ENCODE data around the gene HEPHL1. TPM values are rescaled to one million over a fixed set of nuclear protein-coding genes. Genes with fewer than 3 reads are reported as not detected.

HEPHL1 gene
- polyA plus RNA-seq, 1 experiment: not detected

DNA sequence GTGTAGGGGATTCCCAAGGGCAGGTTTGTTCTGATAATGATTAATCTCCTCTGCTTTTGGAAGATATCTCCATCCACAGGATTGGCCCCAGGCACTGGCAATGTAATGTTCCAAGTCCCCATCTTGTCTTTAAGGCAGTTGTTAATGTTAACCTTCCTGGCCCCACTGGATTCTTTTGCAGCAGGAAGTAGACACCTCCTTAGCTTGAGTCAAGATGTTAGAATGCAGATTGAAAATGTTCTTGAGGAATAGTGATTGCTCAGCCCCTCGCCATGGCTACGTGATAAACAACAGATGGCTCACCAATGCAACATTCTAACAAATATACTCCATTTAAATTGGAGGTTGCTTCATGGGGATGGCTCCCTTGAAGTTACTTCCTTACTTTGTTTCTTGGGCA lies 7.3 kb downstream of the HEPHL1 start:
- ChIA-PET POLR2A (no interaction called here), CTCF (interaction anchor here (0.6 to 0.9 kb wide), 2 partner anchors 19 to 378 kb away, joined by 3 read pairs; no protein-coding TSS in a partner anchor)
- no peaks in the 10 kb centered on the region for H3K36me3 ChIP-seq (ENCODE audit: control insufficient read depth, insufficient read depth, low read length)
- H3K27me3 ChIP-seq (ENCODE audit: control insufficient read depth, insufficient read depth, low read length): no peaks in the 10 kb centered on the region
- H3K4me3 ChIP-seq (ENCODE audit: low read depth, low read length): no peak overlapping the region
- TF ChIP-seq, protein P1, sequence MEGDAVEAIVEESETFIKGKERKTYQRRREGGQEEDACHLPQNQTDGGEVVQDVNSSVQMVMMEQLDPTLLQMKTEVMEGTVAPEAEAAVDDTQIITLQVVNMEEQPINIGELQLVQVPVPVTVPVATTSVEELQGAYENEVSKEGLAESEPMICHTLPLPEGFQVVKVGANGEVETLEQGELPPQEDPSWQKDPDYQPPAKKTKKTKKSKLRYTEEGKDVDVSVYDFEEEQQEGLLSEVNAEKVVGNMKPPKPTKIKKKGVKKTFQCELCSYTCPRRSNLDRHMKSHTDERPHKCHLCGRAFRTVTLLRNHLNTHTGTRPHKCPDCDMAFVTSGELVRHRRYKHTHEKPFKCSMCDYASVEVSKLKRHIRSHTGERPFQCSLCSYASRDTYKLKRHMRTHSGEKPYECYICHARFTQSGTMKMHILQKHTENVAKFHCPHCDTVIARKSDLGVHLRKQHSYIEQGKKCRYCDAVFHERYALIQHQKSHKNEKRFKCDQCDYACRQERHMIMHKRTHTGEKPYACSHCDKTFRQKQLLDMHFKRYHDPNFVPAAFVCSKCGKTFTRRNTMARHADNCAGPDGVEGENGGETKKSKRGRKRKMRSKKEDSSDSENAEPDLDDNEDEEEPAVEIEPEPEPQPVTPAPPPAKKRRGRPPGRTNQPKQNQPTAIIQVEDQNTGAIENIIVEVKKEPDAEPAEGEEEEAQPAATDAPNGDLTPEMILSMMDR (IDR thresholded peaks at IDR 0.05; ENCODE audit: insufficient read depth, low read depth, low read length): no peak
- peak; percentile 28 for DNase-seq (ENCODE audit: low read depth)

- Histone ChIP-seq H3K36me3 (ENCODE audit: control insufficient read depth, insufficient read depth, low read length) (no peaks in the 10 kb centered on the region), H3K27me3 (ENCODE audit: control insufficient read depth, insufficient read depth, low read length) (no peaks in the 10 kb centered on the region), H3K4me3 (ENCODE audit: low read depth, low read length) (no peak overlapping the region)
- TF ChIP-seq, protein P1 (IDR thresholded peaks at IDR 0.05; ENCODE audit: insufficient read depth, low read depth, low read length): no peak
- no peak for DNase-seq (ENCODE audit: low read depth)
- CTCF ChIA-PET: no interaction called here
- POLR2A ChIA-PET: no interaction called here
Observed at GRCh38 chr11:94030059-94030458, 8.9 kb downstream of the HEPHL1 start.

DNA sequence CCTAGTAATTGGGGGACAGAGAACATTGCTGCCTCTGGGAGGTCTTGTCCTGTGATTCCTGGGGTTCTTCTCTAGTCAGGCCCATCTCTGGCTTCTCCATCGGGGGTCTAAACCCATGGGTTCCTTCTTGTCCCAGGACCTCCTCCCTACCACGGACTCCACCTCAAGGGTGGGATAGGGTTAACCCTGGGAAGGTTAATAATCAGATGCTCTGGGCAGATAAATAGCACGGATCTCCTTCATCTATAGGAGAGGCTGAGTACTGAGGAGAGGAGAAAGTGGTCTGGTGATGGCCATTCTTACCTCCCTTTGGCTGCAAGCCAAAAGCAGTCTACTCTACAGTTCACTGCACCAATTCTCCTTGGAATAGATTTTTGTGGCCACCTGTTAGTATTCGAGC lies 10.5 kb downstream of the HEPHL1 start:
- ChIA-PET POLR2A (no interaction called here), CTCF (no interaction called here)
- H3K4me3 ChIP-seq (ENCODE audit: low read depth, low read length): no peak overlapping the region
- TF ChIP-seq, protein P1 (IDR thresholded peaks at IDR 0.05; ENCODE audit: insufficient read depth, low read depth, low read length): no peak
- H3K36me3 ChIP-seq (ENCODE audit: control insufficient read depth, insufficient read depth, low read length): no peaks in the 10 kb centered on the region
- H3K27me3 ChIP-seq (ENCODE audit: control insufficient read depth, insufficient read depth, low read length): no peaks in the 10 kb centered on the region
- DNase-seq (ENCODE audit: low read depth): no peak

DNA sequence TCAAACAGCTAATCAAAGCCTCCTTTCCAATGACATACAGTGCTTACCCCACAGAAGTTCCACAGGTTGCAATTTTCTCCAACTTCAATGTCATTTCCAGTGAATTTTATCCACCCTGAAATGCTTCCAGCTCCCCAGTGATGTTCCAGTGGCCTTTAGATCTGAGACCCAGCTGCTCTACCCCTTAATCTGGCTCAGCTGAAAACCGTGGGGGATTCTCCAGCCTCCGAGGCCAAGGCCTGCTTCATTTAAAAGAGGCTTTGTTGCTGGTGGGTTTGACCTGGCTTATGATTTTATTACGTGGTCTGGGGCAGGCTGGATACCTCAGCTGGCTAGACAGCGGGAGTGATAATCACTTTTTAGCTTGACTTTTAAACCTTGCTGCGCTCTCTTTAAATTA lies 10.9 kb downstream of the HEPHL1 start:
- Histone ChIP-seq H3K36me3 (ENCODE audit: control insufficient read depth, insufficient read depth, low read length) (no peaks in the 10 kb centered on the region), H3K4me3 (ENCODE audit: low read depth, low read length) (no peak overlapping the region), H3K27me3 (ENCODE audit: control insufficient read depth, insufficient read depth, low read length) (no peaks in the 10 kb centered on the region)
- no peak for DNase-seq (ENCODE audit: low read depth)
- POLR2A ChIA-PET: no interaction called here
- TF ChIP-seq, protein P1 (IDR thresholded peaks at IDR 0.05; ENCODE audit: insufficient read depth, low read depth, low read length): no peak
- CTCF ChIA-PET: no interaction called here

DNA sequence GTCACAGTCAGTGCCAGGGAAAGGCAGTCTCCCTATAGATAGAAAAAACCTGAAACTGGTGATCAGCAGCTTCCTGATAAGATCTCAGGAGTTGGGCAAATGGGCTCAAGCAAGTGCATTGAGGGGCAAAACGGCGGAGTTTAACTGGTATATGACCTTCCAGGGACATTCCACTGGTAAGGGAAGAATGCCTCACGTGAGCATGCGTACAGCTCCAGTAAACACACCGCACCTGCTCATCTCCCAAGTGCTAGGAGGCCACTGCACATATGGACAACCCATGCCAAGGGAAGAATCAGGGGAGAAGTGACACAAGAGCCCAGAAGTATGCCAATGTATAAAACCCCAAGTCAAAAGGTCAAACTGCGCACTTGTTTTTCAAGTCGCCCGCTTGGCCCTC lies 11.6 kb downstream of the HEPHL1 start:
- Histone ChIP-seq H3K4me3 (ENCODE audit: low read depth, low read length) (no peak overlapping the region), H3K36me3 (ENCODE audit: control insufficient read depth, insufficient read depth, low read length) (no peaks in the 10 kb centered on the region), H3K27me3 (ENCODE audit: control insufficient read depth, insufficient read depth, low read length) (no peaks in the 10 kb centered on the region)
- ChIA-PET CTCF (no interaction called here), POLR2A (no interaction called here)
- TF ChIP-seq, protein P1 (IDR thresholded peaks at IDR 0.05; ENCODE audit: insufficient read depth, low read depth, low read length): no peak
- no peak for DNase-seq (ENCODE audit: low read depth)

Measured in BJ (cell line).